HFFc6 (cell line): ENCODE data around the gene BCAS3. TPM values are rescaled to one million over a fixed set of nuclear protein-coding genes. Genes with fewer than 3 reads are reported as not detected.

Experiments
- DNase-seq: peaks from one replicate; pipeline ENCODE4 v3.0.0-alpha.2; 2018
- H3K27ac Mint-ChIP-seq: 2 replicates; pipeline ENCODE4 v1.8.0; 2020; ENCODE audit warnings: mild to moderate bottlenecking, mixed read lengths
- H3K27me3 Mint-ChIP-seq: 2 replicates; pipeline ENCODE4 v1.8.0; 2021; ENCODE audit warnings: mild to moderate bottlenecking, moderate library complexity, mixed read lengths; ENCODE audit not compliant: insufficient read depth
- H3K36me3 Mint-ChIP-seq: 2 replicates; pipeline ENCODE4 v1.8.0; 2021; ENCODE audit warnings: low read depth, mixed read lengths
- H3K4me1 Mint-ChIP-seq: 2 replicates; pipeline ENCODE4 v1.8.0; 2020; ENCODE audit warnings: low read depth, mixed read lengths
- H3K4me3 Mint-ChIP-seq: 2 replicates; pipeline ENCODE4 v1.8.0; 2020; ENCODE audit warnings: mild to moderate bottlenecking, moderate library complexity, mixed read lengths
- H3K9me3 Mint-ChIP-seq: 2 replicates; pipeline ENCODE4 v1.8.0; 2020; ENCODE audit warnings: mild to moderate bottlenecking, mixed read lengths
- CTCF ChIP-seq: fragments of 200-600 bp; sonication (generic); IDR thresholded peaks from 2 replicates; pipeline ENCODE4 v1.5.0; 2021; ENCODE audit warnings: antibody characterized with exemption, mild to moderate bottlenecking
- total RNA-seq, 6 experiments: library from RNA; stranded (reverse); fragmentation: NEBNext Ultra II Directional; extraction: Animal tissue kit (Norgen Biotek cat#: 25700); gene quantifications; 2 replicates in 1 of 6; 3 replicates in 5 of 6; pipeline ENCODE4 v1.2.3, GENCODE V29; 2021

BCAS3 gene
- total RNA-seq, 6 experiments from 2014 or later: 9.8 to 13.8 (median 12.0) TPM

DNA sequence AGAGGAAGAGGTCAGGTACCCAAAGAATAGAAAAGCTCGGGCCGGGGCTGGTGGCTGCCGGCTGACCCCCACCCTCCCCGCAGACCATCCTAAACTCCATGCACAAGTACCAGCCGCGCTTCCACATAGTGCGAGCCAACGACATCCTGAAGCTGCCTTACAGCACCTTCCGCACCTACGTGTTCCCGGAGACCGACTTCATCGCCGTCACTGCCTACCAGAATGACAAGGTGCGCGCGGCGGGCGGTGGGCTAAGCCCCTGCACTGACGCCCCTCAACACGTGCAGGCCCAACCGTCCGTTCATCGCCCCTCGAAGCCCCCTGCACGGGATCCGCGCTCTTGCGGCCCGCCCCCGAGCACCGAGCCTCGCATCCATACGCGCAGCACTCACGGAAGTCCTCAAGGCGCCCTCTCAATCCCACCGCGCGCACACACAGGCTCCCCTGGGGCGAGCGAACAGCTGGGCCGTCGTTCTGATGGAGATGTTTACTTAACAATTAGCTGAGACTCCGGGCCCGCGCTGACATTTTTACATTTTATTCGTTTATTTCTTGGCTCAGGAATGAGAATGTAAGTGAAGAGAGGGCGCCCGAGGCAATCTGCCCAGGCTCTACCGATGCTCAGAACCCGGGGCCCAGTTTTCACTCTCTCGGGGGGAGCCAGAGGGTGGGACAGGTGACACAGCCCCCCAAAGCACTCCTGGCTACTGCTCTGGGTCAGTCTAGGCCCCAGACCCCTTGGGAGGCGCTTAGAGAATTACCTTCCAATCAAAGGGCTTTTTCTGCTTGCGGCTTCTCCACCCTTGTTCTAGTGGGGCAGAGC lies 725.5 kb downstream of the BCAS3 start:
- Mint-ChIP-seq H3K36me3 (peaks cover 54% of the 10 kb centered on the region), H3K27me3 (peaks cover 11% of the 10 kb centered on the region), H3K9me3 (no peaks in the 10 kb centered on the region), H3K4me3 (peak overlapping the region; percentile 92), H3K4me1 (peaks cover 47% of the 10 kb centered on the region), H3K27ac (peak overlapping the region; percentile 97)
- TF ChIP-seq CTCF: peak; percentile 6; the same call in 1 of the 2 replicates
- peak; percentile 65 for DNase-seq

GRCh38 chr17:61403801-61404662 lies 726.4 kb downstream of the BCAS3 start:
- peaks cover 49% of the 10 kb centered on the region for H3K4me1 Mint-ChIP-seq
- peak overlapping the region; percentile 92 for H3K4me3 Mint-ChIP-seq
- H3K27me3 Mint-ChIP-seq: peaks cover 11% of the 10 kb centered on the region
- peaks cover 54% of the 10 kb centered on the region for H3K36me3 Mint-ChIP-seq
- TF ChIP-seq CTCF: no peak
- H3K27ac Mint-ChIP-seq: peak overlapping the region; percentile 97
- peak; percentile 66 for DNase-seq
- H3K9me3 Mint-ChIP-seq: no peaks in the 10 kb centered on the region

DNA sequence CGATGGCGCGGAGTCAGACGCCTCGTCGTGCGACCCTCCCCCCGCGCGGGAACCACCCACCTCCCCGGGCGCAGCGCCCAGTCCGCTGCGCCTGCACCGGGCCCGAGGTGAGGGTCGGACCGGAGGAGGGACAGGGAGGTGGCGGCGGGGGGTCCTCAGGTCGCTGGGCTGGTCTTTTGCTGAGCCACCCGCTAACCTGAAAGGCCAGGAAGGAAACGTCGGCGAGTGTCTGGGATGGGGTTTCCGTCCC lies 726.9 kb downstream of the BCAS3 start:
- peaks cover 54% of the 10 kb centered on the region for H3K36me3 Mint-ChIP-seq
- peaks cover 11% of the 10 kb centered on the region for H3K27me3 Mint-ChIP-seq
- DNase-seq: no peak
- peaks cover 50% of the 10 kb centered on the region for H3K4me1 Mint-ChIP-seq
- H3K4me3 Mint-ChIP-seq: peak overlapping the region; percentile 92
- no peak for TF ChIP-seq CTCF
- no peaks in the 10 kb centered on the region for H3K9me3 Mint-ChIP-seq
- peak overlapping the region; percentile 97 for H3K27ac Mint-ChIP-seq

DNA sequence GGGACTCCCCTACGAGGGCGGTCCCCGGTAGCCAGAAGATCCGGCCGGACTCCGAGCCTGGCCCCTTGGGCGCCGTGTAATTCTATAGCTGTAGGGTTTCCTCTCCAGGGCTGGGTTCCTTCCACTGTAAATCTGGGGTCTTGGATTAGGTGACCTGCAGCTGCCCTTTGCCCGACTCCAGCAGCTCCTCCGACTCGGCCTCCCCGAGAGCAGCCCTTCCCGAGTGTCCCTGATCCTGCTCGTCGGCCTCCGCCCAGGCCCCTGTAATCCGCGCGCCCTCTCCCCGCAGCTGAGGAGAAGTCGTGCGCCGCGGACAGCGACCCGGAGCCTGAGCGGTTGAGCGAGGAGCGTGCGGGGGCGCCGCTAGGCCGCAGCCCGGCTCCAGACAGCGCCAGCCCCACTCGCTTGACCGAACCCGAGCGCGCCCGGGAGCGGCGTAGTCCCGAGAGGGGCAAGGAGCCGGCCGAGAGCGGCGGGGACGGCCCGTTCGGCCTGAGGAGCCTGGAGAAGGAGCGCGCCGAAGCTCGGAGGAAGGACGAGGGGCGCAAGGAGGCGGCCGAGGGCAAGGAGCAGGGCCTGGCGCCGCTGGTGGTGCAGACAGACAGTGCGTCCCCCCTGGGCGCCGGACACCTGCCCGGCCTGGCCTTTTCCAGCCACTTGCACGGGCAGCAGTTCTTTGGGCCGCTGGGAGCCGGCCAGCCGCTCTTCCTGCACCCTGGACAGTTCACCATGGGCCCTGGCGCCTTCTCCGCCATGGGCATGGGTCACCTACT lies 727.4 kb downstream of the BCAS3 start:
- Mint-ChIP-seq H3K9me3 (no peaks in the 10 kb centered on the region), H3K4me3 (peak overlapping the region; percentile 92), H3K4me1 (peaks cover 55% of the 10 kb centered on the region), H3K27ac (peak overlapping the region; percentile 97), H3K27me3 (peaks cover 11% of the 10 kb centered on the region), H3K36me3 (peaks cover 54% of the 10 kb centered on the region)
- no peak for DNase-seq
- TF ChIP-seq CTCF: peak; percentile 22; the same call in 1 of the 2 replicates
